GM19468 (cell line): ENCODE measurements around the gene OTULIN.

Source experiments
- ATAC-seq: cut with Tn5 transposase; IDR thresholded peaks from one replicate; pipeline ENCODE4 v1.9.1; 2021; ENCODE audit warnings: mild to moderate bottlenecking, moderate library complexity, moderate number of reproducible peaks; ENCODE audit not compliant: unreplicated experiment; ENCODE audit errors: extremely low read depth

The OTULIN gene

GRCh38 chr5:14735944-14736343, 71.4 kb downstream of the OTULIN start:
- no peak for ATAC-seq

GRCh38 chr5:14737291-14737690, 72.8 kb downstream of the OTULIN start:
- ATAC-seq = no peak

- ATAC-seq = no peak
Observed at GRCh38 chr5:14738050-14738449, 73.5 kb downstream of the OTULIN start.

DNA sequence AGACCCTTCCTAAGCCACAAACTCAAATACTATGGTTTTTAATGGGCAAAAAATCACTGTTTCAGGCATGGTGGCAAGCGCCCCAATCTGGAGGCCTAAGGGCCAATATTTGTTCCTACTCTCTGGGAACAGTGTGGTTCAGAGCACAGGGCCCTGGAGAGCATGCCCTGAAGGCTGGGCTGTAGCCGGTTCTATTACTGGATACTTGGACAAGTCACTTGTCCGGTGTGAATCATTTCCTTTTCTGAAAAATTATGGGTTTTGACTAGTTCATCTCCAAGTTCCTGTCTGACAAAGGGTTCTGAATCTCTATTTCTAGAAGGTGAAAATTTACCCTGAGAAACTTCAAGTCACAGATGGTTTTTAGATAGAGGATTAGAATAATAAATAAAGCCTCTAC, 75.0 kb downstream of the OTULIN start:
- no peak for ATAC-seq

DNA sequence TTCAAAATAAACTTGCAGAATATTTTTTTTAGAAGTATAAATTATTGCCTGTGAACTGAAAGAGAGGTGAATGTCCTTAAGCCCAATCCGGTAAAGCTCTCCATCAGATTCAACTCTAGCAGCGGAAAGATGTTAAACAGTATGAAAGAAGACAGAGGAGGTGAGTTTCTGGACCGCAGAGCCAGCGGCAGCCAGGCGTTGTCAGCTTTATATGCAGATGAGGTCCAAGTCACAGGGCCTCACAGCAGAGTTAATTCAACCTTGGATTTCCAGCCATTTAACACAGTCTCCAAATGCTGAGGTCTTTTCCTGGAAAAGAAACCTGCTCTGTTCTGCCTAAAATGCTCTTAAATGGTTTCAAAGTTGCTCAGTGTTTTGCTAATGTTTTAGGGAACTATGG, 75.5 kb downstream of the OTULIN start:
- no peak for ATAC-seq

- no peak for ATAC-seq
Observed at GRCh38 chr5:14741131-14741530, 76.6 kb downstream of the OTULIN start.

- ATAC-seq = no peak
Observed at GRCh38 chr5:14741801-14742440, 77.4 kb downstream of the OTULIN start.

DNA sequence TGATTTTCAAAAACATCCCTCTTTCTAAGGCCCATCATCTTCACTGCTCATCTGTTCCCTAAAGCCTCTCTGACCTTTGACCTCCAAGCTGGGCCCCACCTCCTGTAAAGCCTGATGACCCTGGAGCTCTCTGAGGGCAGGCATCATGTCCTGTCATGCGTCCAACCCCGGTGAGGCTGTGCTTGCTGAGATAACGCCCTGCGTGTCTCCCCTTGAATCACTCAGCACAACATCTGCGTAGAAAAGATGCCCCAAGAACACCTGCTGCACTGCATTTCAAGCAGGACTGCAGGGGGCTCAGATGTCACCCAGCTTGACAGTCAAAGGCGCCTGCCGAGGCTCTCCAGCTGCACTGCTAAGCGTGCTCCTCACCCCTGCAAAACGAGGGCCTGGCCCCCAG, 78.0 kb downstream of the OTULIN start:
- no peak for ATAC-seq

GRCh38 chr5:14743601-14744295, 79.2 kb downstream of the OTULIN start:
- ATAC-seq = no peak

- ATAC-seq = no peak
Observed at GRCh38 chr5:14744296-14745187, 80.0 kb downstream of the OTULIN start.

DNA sequence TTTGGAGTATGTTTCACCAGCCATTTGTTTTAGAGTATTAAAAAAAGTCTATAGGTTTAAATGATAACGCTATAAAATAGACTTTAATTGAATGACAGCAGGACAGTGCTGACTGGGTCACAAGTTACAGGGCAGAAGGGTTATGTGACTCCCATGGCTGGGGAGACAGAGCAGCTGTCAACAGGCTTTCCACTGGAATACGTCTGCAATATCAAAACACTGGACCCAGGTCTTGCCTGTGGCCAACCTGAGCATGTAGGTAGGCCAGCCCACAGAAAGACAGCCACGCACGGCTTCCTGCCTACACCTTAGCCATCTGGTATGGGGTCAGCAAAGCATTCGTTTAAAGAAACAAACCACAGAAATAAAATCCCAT, 80.7 kb downstream of the OTULIN start:
- no peak for ATAC-seq

DNA sequence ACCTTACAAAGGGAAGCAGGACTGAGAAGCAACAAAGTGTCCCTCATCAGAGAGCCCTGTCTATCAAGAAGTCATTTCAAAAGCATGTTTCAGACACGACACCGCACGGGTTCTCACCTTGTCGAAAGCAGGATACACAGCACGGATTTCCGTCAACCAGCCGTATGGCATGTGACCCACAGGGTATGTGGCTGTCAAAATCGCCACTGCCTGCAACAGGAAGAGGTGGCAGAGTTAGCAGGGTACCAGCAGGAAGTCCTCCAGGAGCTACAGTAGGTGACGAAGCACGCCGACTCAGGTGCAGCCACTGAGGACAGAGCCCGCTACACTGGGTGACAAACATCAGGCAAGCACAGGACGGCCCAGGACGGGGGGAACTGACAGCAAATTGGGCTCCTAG, 81.2 kb downstream of the OTULIN start:
- no peak for ATAC-seq

DNA sequence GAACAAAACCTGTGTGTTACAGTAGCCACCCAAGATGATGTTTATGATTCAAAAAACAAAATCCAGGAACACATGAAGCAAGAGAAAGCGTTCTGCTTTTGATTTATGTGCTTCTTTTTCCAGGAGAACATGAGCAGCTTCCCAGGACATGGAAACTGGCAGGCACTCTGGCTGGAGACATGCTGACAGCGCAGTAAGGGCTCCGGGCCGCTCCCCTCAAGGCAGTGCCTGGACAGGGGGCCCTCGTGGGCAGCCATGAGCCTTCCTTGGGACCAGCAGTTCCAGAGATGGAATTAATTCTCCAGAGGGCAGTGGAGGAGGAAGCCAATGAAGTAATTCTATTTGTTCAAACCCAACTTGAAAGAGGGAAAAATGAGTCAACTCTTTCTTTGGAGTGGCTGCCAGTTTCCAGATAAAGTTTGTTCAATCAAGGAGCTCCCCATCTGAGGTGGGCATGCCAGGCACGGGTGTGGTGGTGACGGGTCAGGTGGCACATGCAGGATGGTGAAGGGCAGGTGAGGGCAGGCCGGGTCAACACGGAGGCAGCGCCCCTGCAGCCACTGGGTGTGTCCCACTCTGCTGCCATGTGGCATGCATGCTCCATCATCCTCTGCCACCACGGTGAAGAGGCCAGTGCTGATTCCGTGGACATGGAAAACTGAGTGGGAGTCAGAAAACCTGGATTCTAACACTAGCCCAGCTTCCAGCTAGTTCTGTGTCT, 83.8 kb downstream of the OTULIN start:
- no peak for ATAC-seq
